Psoas muscle (tissue), 8 donors: ENCODE results near the gene ASAP3. TPM values are rescaled to one million over a fixed set of nuclear protein-coding genes. Genes with fewer than 3 reads are reported as not detected.

Source experiments
- ATAC-seq, 4 donors: fragments of 200-7000 bp; cut with Tn5 transposase; one replicate each; pipeline ENCODE4 v1.9.1; 2020; ENCODE audit warnings: moderate library complexity in 3 of 4, mild to moderate bottlenecking in 2 of 4
- DNase-seq, 2 donors: peaks; one replicate each; pipeline ENCODE4 v3.0.0-alpha.2; 2020
- H3K27ac ChIP-seq: fragments of 200-600 bp; one replicate; pipeline ENCODE4 v1.8.0; 2022
- H3K27me3 ChIP-seq, 3 donors: fragments of 200-600 bp in 1 of 3; one replicate each; pipeline versions ENCODE4 v1.6.1 to v1.8.0; 2013 to 2022; ENCODE audit warnings: low read length in 2 of 3, mild to moderate bottlenecking in 2 of 3, moderate library complexity in 1 of 3; ENCODE audit not compliant: insufficient read depth in 3 of 3
- H3K36me3 ChIP-seq, 2 donors: fragments of 200-600 bp in 1 of 2; one replicate each; pipeline versions ENCODE4 v1.6.1 to v1.8.0; 2013 to 2022; ENCODE audit warnings: low read depth in 1 of 2, mild to moderate bottlenecking in 1 of 2, moderate library complexity in 1 of 2; ENCODE audit not compliant: insufficient read depth in 1 of 2
- H3K4me1 ChIP-seq: fragments of 200-600 bp; one replicate; pipeline ENCODE4 v1.8.0; 2022
- H3K4me3 ChIP-seq: fragments of 200-600 bp; one replicate; pipeline ENCODE4 v1.8.0; 2022; ENCODE audit warnings: mild to moderate bottlenecking
- H3K9me3 ChIP-seq: fragments of 200-600 bp; one replicate; pipeline ENCODE4 v1.8.0; 2022
- CTCF ChIP-seq: fragments of 200-600 bp; IDR thresholded peaks from one replicate; pipeline ENCODE4 v1.8.0; 2022; ENCODE audit warnings: antibody characterized with exemption
- WGBS, 3 donors: extraction: QIAGEN DNeasy Blood & Tissue Kit; methylation state at CpG; one replicate each; pipeline versions ENCODE4 v1.1.6 to v1.1.7; 2013; 5-methylcytosine and 5-hydroxymethylcytosine counted together
- intact Hi-C, 2 donors: fragments of 100-400 bp; cut with DNase I; formaldehyde crosslinking; loops; one replicate each; pipeline versions ENCODE4 v1.11.0 to v1.14.2; 2022
- polyA plus RNA-seq, 3 donors: library from polyadenylated mRNA; stranded (reverse); fragments of 200-250 nt; gene quantifications; one replicate each; pipeline ENCODE4 v1.2.3, GENCODE V29; 2013
- total RNA-seq, 4 donors: library from RNA; stranded (reverse); fragmentation: NEBNext Ultra II Directional in 2 of 4; extraction: Animal tissue kit (Norgen Biotek cat#: 25700) in 2 of 4; gene quantifications; one replicate each; pipeline versions ENCODE4 v1.2.1 to v1.2.4, GENCODE V29; 2021 to 2023
- donor health status: healthy with polysubstance abuse.
- donor health status: DM: no; HTN: no; CAD: no; lungs with moderate emphysema.
- donor health status: Bipolar disorder and iron deficiency.
- donor health status: healthy.
- donor health status: DM: yes; HTN: yes; CAD: no.
- donor health status: DM: no; HTN: no; CAD: no.
- donor health status: DM: no; HTN: no; CAD: no.
- donor health status: DM: yes; HTN: yes; CAD: no.

The ASAP3 gene
- total and polyA plus RNA-seq, 7 donors: 13.3 to 68.0 (median 45.7) TPM

- intact Hi-C loops: loop anchor here in 1 of 2 donors (5.0 kb wide), 1 partner anchor 104 kb away; no protein-coding TSS in a partner anchor
- H3K27ac ChIP-seq: peak within 1 kb of the TSS; percentile 57
- H3K4me3 ChIP-seq: peak within 1 kb of the TSS; percentile 71
- peaks cover 34% of the 10 kb centered on the region for H3K4me1 ChIP-seq
- 0 to 1% (median 1%) methylated on average over 64 to 85 of the region's 85 CpGs for WGBS, 3 donors
- no peaks in the 10 kb centered on the region for H3K27me3 ChIP-seq
- peak; percentile 88 to 94 (median 89) for ATAC-seq
- H3K36me3 ChIP-seq: no peaks in the 10 kb centered on the region
- TF ChIP-seq CTCF: no peak
- no peaks in the 10 kb centered on the region for H3K9me3 ChIP-seq
- DNase-seq: peak; percentile 85 to 93
Observed at GRCh38 chr1:23530747-23531561, 47.0 kb upstream of the ASAP3 start, which contains the start of gene E2F2. TSS of gene E2F2 (minus strand) at chr1:23531233. CDS start at chr1:23530793, 440 bp downstream.

- H3K4me1 ChIP-seq: peaks cover 34% of the 10 kb centered on the region
- DNase-seq: no peak
- ATAC-seq: no peak
- H3K27ac ChIP-seq: no peak overlapping the region
- intact Hi-C loops: loop anchor here in 1 of 2 donors (5.0 kb wide), 1 partner anchor 103 kb away; no protein-coding TSS in a partner anchor
- no peaks in the 10 kb centered on the region for H3K9me3 ChIP-seq
- TF ChIP-seq CTCF: no peak
- peak overlapping the region; percentile 71 for H3K4me3 ChIP-seq
- H3K27me3 ChIP-seq: no peaks in the 10 kb centered on the region
- H3K36me3 ChIP-seq: no peaks in the 10 kb centered on the region
- WGBS, 3 donors: 3 to 8% (median 5%) methylated on average over 22 of the region's 22 CpGs
Observed at GRCh38 chr1:23530087-23530746, 46.2 kb upstream of the ASAP3 start.

- no peak for TF ChIP-seq CTCF
- Histone ChIP-seq H3K27me3 (no peaks in the 10 kb centered on the region), H3K9me3 (no peaks in the 10 kb centered on the region), H3K4me1 (peaks cover 34% of the 10 kb centered on the region), H3K4me3 (no peak overlapping the region), H3K27ac (no peak overlapping the region), H3K36me3 (no peaks in the 10 kb centered on the region)
- no peak for ATAC-seq
- no peak for DNase-seq
- WGBS, 3 donors: 39 to 52% (median 45%) methylated on average over 8 of the region's 8 CpGs
- intact Hi-C loops: loop anchor here in 1 of 2 donors (5.0 kb wide), 1 partner anchor 102 kb away; no protein-coding TSS in a partner anchor
Observed at GRCh38 chr1:23529146-23530086, 45.4 kb upstream of the ASAP3 start.

GRCh38 chr1:23528250-23528978 lies 44.4 kb upstream of the ASAP3 start:
- no peaks in the 10 kb centered on the region for H3K27me3 ChIP-seq
- no peaks in the 10 kb centered on the region for H3K36me3 ChIP-seq
- ATAC-seq (peak; percentile 75 to 87 (median 82)), DNase-seq (peak; percentile 85 to 92)
- H3K4me1 ChIP-seq: peaks cover 34% of the 10 kb centered on the region
- H3K9me3 ChIP-seq: no peaks in the 10 kb centered on the region
- 5 to 14% (median 6%) methylated on average over 9 of the region's 9 CpGs for WGBS, 3 donors
- intact Hi-C loops: no loop called here
- TF ChIP-seq CTCF: no peak
- H3K4me3 ChIP-seq: no peak overlapping the region
- peak overlapping the region; percentile 19 for H3K27ac ChIP-seq
